ENCODE data around the gene SETD1A. TPM values are rescaled to one million over a fixed set of nuclear protein-coding genes. Genes with fewer than 3 reads are reported as not detected.

SETD1A gene
- total and polyA plus RNA-seq, 9 of the 15 experiments (the other 6 are each of a cell fraction or from before 2014, with no cell fraction given): 0.08 to 36.0 (median 4.2) TPM

DNA sequence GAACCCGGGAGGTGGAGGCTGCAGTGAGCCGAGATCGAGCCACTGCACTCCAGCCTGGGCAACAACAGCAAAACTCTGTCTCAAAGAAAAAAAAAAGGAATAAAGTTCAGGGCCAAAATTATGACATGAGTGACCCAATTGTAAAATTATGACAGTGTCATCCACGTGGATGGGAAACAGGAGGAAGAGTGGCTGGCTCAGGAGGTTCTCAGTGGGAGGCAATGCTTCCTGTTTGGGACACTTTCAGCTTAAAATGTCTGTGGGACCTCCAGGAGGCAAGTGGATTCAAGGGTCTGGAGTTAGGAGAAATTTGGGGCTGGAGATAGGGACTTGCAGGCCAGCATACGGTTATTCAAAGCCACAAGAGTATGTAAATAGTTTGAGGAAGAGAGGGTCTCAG is 67.8 kb downstream of the SETD1A start (continued):
- TF ChIP-seq ID3 (CRISPR knock-in tag; IDR thresholded peaks at IDR 0.05): no peak
- TF ChIP-seq ID3 (tag; IDR thresholded peaks at IDR 0.05): no peak
- no peak for TF ChIP-seq E2F5 (CRISPR knock-in tag; IDR thresholded peaks at IDR 0.05)
- TF ChIP-seq HMG20A (CRISPR knock-in tag; conservative IDR thresholded peaks at IDR 0.05): no peak

DNA sequence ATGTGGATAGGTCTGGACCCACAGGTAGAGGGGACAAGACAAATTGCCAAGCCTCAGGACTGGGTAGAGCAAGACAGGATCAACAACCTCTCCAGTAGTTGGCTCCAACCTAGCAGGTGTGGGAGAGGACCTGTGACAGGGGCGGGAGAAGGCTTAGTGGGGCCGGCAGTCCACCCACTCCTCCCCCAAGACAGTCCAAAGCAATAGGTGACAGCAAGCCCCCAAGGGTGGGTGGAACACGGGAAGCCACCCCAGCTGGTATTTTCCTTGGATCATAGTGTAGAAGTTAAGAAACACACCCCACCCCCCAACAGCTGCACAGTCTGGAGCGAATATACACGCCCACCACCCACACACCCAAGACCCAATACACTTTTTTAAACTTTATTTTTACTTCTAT is 71.7 kb downstream of the SETD1A start:
- Histone ChIP-seq H2AFZ (ENCODE audit: low read depth, low read length) (no peak overlapping the region), H3K9me3 (replicated peaks; ENCODE audit: control insufficient read depth, insufficient read depth, low read depth, low read length) (no peaks in the 10 kb centered on the region; the same call in 1 of the 2 replicates), H3K9ac (ENCODE audit: insufficient read depth in 1 of 2, low read depth in 2 of 2, low read length in 2 of 2) (peak overlapping the region in 1 of 2 experiments; percentile 59; a peak in 1 of 4 replicates), H3K79me2 (ENCODE audit: control insufficient read depth, insufficient read depth, low read length) (peaks cover 15% of the 10 kb centered on the region), H3K4me1 (replicated peaks in 1 of 2; ENCODE audit: control insufficient read depth in 2 of 2, insufficient read depth in 2 of 2, low read length in 2 of 2) (peaks cover 16 to 18% of the 10 kb centered on the region in 2 experiments), H3K36me3 (ENCODE audit: control insufficient read depth, insufficient read depth, low read length) (peaks cover under 1% of the 10 kb centered on the region; the same call in 1 of the 3 replicates), H4K20me1 (replicated peaks; ENCODE audit: control insufficient read depth, insufficient read depth, low read length) (peaks cover 2% of the 10 kb centered on the region), H3K4me2 (ENCODE audit: insufficient read depth, low read length) (no peak overlapping the region), H3K4me3 (no peak overlapping the region), H3K27me3 (ENCODE audit: control insufficient read depth in 2 of 2, insufficient read depth in 2 of 2, low read length in 2 of 2) (no peaks in the 10 kb centered on the region), H3K9me1 (ENCODE audit: control insufficient read depth, insufficient read depth, low read length) (peaks cover 5% of the 10 kb centered on the region), H3K27ac (ENCODE audit: extremely low read depth, low read depth, low read length) (no peak overlapping the region)
- TF ChIP-seq SLC30A9 (CRISPR knock-in tag; IDR thresholded peaks at IDR 0.05) (no peak), ZNF592 (IDR thresholded peaks at IDR 0.05) (no peak), EGR1 (conservative IDR thresholded peaks at IDR 0.05) (peak; percentile 50)
- CTCF ChIA-PET (ENCODE audit: low intra/inter-chr PET ratio): no interaction called here
- POLR2A ChIA-PET: no interaction called here
- DNase-seq (ENCODE audit: extremely low read depth in 1 of 4, low spot score in 3 of 4) (no peak), FAIRE-seq (no peak), ATAC-seq (no peak)
- intact Hi-C loops (cut with micrococcal nuclease): no loop called here
- 30% methylated on average over 5 of the region's 5 CpGs for WGBS (ENCODE audit: insufficient coverage, low coverage, missing lambda C conversion rate)
- in situ Hi-C loops (cut with MboI): no loop called here
- BruUV-seq (replicated peaks): no TSS peak
